Liver (tissue), 9 donors: ENCODE results near the gene IL17B. TPM values are rescaled to one million over a fixed set of nuclear protein-coding genes. Genes with fewer than 3 reads are reported as not detected.

ENCODE experiments used
- DNase-seq: peaks from one replicate; pipeline ENCODE4 v3.0.0-alpha.2; 2017; ENCODE audit warnings: low spot score
- H3K27ac ChIP-seq, 2 donors: one replicate each; pipeline ENCODE4 v1.7.0; 2013; ENCODE audit warnings: inconsistent platforms in 2 of 2, low read length in 2 of 2, control low read depth in 1 of 2, low read depth in 1 of 2, mild to moderate bottlenecking in 1 of 2
- H3K27me3 ChIP-seq, 4 donors: one replicate each; pipeline versions ENCODE4 v1.6.1 to v1.7.0; 2013; ENCODE audit warnings: low read length in 3 of 4, inconsistent platforms in 1 of 4, mild to moderate bottlenecking in 1 of 4, moderate library complexity in 1 of 4; ENCODE audit not compliant: control insufficient read depth in 4 of 4, insufficient read depth in 4 of 4
- H3K36me3 ChIP-seq, 4 donors: one replicate each; pipeline versions ENCODE4 v1.6.1 to v1.7.0; 2013; ENCODE audit warnings: low read length in 3 of 4, mild to moderate bottlenecking in 3 of 4, low read depth in 1 of 4, moderate library complexity in 1 of 4; ENCODE audit not compliant: control insufficient read depth in 4 of 4, insufficient read depth in 3 of 4
- H3K4me1 ChIP-seq, 4 donors: one replicate each; pipeline versions ENCODE4 v1.6.1 to v1.7.0; 2013; ENCODE audit warnings: low read length in 3 of 4, mild to moderate bottlenecking in 3 of 4, moderate library complexity in 1 of 4; ENCODE audit not compliant: control insufficient read depth in 4 of 4, insufficient read depth in 4 of 4
- H3K4me3 ChIP-seq, 3 donors: one replicate each; pipeline versions ENCODE4 v1.6.1 to v1.7.0; 2013; ENCODE audit warnings: low read length in 3 of 3, control low read depth in 1 of 3, low read depth in 1 of 3, mild to moderate bottlenecking in 1 of 3
- H3K9ac ChIP-seq, 2 donors: one replicate each; pipeline ENCODE4 v1.7.0; 2013; ENCODE audit warnings: low read length in 2 of 2, mild to moderate bottlenecking in 2 of 2, moderate library complexity in 2 of 2, control low read depth in 1 of 2, low read depth in 1 of 2
- H3K9me3 ChIP-seq, 4 donors: one replicate each; pipeline versions ENCODE4 v1.6.1 to v1.7.0; 2013; ENCODE audit warnings: low read length in 3 of 4; ENCODE audit not compliant: control insufficient read depth in 4 of 4
- EGR1 ChIP-seq, 2 donors: IDR thresholded peaks; 2 replicates each; pipeline ENCODE4 v1.6.1; 2016 to 2018; ENCODE audit warnings: antibody characterized with exemption in 2 of 2, low read depth in 2 of 2
- FOXA1 ChIP-seq: IDR thresholded peaks from 2 replicates; pipeline ENCODE4 v1.6.1; 2016; ENCODE audit warnings: antibody characterized with exemption
- FOXA2 ChIP-seq: IDR thresholded peaks from 2 replicates; pipeline ENCODE4 v1.6.1; 2016; ENCODE audit warnings: antibody characterized with exemption
- HNF4A ChIP-seq, 2 donors: conservative IDR thresholded peaks; 2 replicates each; pipeline ENCODE4 v1.6.1; 2016; ENCODE audit warnings: antibody characterized with exemption in 2 of 2, mild to moderate bottlenecking in 2 of 2
- HNF4G ChIP-seq: IDR thresholded peaks from 2 replicates; pipeline ENCODE4 v1.6.1; 2016; ENCODE audit warnings: antibody characterized with exemption
- NR2F2 ChIP-seq: IDR thresholded peaks from 2 replicates; pipeline ENCODE4 v1.6.1; 2016; ENCODE audit warnings: antibody characterized with exemption
- RAD21 ChIP-seq, 2 donors: IDR thresholded peaks; 2 replicates each; pipeline ENCODE4 v1.6.1; 2016; ENCODE audit warnings: antibody characterized with exemption in 2 of 2, mild to moderate bottlenecking in 2 of 2
- RXRA ChIP-seq, 2 donors: IDR thresholded peaks; 2 replicates each; pipeline ENCODE4 v1.6.1; 2017 to 2018; ENCODE audit warnings: antibody characterized with exemption in 2 of 2, mild to moderate bottlenecking in 1 of 2
- SP1 ChIP-seq: IDR thresholded peaks from 2 replicates; pipeline ENCODE4 v1.6.1; 2018; ENCODE audit warnings: antibody characterized with exemption, mild to moderate bottlenecking
- YY1 ChIP-seq: IDR thresholded peaks from 2 replicates; pipeline ENCODE4 v1.6.1; 2016; ENCODE audit warnings: antibody characterized with exemption, mild to moderate bottlenecking
- WGBS: extraction: QIAGEN DNeasy Blood & Tissue Kit; methylation state at CpG from one replicate; pipeline ENCODE4 v1.1.7; 2013; 5-methylcytosine and 5-hydroxymethylcytosine counted together
- polyA plus RNA-seq, 2 donors: library from polyadenylated mRNA; stranded (reverse) in 1 of 2; unstranded in 1 of 2; fragments of 200-250 nt in 1 of 2; fragments of >200 nt in 1 of 2; fragmentation: Nextera tagmentation in 1 of 2; extraction: Ambion mirVana in 1 of 2; gene quantifications; one replicate each; pipeline versions ENCODE4 v1.2.1 to v1.2.3, GENCODE V29; 2013 to 2015
- total RNA-seq, 2 donors: library from RNA; depleted of rRNA; stranded (reverse); fragments of >200 nt; gene quantifications; one replicate each; pipeline ENCODE4 v1.2.3, GENCODE V29; 2014
- TF ChIP-seq, protein P1 (sequence below): IDR thresholded peaks from 2 replicates; pipeline ENCODE4 v1.6.1; 2016; ENCODE audit warnings: antibody characterized with exemption
- TF ChIP-seq, protein P2 (sequence below): fragments of 150-350 bp; IDR thresholded peaks from 2 replicates; pipeline ENCODE4 v1.5.1; 2017; ENCODE audit warnings: improper control_type of control experiment, low read depth, low read length; ENCODE audit not compliant: missing input control
- TF ChIP-seq, protein P3 (sequence below): IDR thresholded peaks from 2 replicates; pipeline ENCODE4 v1.6.1; 2016; ENCODE audit warnings: antibody characterized with exemption
- TF ChIP-seq, protein P4 (sequence below): IDR thresholded peaks from 2 replicates; pipeline ENCODE4 v1.6.1; 2016; ENCODE audit warnings: antibody characterized with exemption, mild to moderate bottlenecking
- donor health status: healthy.
- donor health status: healthy.
- donor health status: healthy.
- donor health status: healthy.
- donor health status: healthy.

Gene IL17B
- total and polyA plus RNA-seq, 4 donors = not detected

DNA sequence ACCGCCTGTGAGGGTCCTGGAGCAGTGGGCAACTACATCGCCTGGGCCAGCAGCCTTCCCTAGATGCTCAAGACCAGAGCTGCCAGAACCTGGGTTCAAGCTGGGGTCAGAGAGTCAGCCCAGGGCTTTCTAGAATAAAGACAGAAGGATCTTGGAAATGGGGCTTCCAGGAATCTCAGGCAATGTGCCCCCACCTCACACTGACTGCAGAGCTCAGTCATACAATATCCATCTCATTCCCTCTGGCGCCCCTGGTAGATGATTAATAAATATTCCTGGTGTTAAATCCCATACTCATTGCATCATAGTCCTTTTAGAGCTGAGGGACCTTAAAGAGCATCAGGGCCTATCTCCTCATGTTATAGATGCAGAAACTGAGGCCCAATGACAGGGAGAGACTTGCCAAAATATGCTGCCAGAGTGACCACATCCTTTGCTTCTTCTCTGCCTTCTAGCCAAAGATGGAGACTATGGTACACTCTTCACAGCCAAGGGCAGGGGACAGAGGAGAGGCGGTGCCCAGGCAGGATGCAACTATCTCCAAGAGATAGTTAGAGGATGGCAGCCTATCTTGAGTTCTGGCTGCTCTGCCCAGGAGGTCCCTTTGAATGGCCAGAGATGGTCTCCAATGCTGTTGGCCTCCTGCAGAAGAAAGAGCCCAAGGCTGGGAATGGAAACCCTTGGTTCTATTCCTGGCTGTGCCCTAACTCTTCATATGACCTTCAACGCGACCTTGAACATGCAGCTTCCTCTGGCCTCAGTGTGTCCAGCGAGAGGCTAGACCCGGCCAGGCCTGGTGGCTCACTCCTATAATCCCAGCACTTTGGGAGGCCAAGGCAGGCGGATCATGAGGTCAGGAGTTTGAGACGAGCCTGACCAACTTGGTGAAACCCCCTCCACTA, 36.2 kb upstream of the IL17B start:
- peaks cover 0 to 3% (median 0%) of the 10 kb centered on the region in 4 donors for H3K4me1 ChIP-seq
- 80% methylated on average over 10 of the region's 10 CpGs for WGBS
- H3K9ac ChIP-seq = no peak overlapping the region
- DNase-seq = no peak
- H3K27ac ChIP-seq = peak overlapping the region; percentile 36 to 50
- no peaks in the 10 kb centered on the region for H3K9me3 ChIP-seq
- no peaks in the 10 kb centered on the region for H3K36me3 ChIP-seq
- no peaks in the 10 kb centered on the region for H3K27me3 ChIP-seq
- no peak overlapping the region for H3K4me3 ChIP-seq
- TF ChIP-seq HNF4G (no peak), NR2F2 (no peak), FOXA2 (no peak), HNF4A (conservative IDR thresholded peaks at IDR 0.05) (no peak), FOXA1 (no peak), SP1 (no peak), RAD21 (IDR thresholded peaks at IDR 0.05) (no peak), RXRA (IDR thresholded peaks at IDR 0.05) (no peak), YY1 (no peak)
- TF ChIP-seq, protein P1, sequence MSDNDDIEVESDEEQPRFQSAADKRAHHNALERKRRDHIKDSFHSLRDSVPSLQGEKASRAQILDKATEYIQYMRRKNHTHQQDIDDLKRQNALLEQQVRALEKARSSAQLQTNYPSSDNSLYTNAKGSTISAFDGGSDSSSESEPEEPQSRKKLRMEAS = no peak
- TF ChIP-seq, protein P2, sequence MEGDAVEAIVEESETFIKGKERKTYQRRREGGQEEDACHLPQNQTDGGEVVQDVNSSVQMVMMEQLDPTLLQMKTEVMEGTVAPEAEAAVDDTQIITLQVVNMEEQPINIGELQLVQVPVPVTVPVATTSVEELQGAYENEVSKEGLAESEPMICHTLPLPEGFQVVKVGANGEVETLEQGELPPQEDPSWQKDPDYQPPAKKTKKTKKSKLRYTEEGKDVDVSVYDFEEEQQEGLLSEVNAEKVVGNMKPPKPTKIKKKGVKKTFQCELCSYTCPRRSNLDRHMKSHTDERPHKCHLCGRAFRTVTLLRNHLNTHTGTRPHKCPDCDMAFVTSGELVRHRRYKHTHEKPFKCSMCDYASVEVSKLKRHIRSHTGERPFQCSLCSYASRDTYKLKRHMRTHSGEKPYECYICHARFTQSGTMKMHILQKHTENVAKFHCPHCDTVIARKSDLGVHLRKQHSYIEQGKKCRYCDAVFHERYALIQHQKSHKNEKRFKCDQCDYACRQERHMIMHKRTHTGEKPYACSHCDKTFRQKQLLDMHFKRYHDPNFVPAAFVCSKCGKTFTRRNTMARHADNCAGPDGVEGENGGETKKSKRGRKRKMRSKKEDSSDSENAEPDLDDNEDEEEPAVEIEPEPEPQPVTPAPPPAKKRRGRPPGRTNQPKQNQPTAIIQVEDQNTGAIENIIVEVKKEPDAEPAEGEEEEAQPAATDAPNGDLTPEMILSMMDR = no peak
- TF ChIP-seq, protein P3, sequence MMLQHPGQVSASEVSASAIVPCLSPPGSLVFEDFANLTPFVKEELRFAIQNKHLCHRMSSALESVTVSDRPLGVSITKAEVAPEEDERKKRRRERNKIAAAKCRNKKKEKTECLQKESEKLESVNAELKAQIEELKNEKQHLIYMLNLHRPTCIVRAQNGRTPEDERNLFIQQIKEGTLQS = no peak

DNA sequence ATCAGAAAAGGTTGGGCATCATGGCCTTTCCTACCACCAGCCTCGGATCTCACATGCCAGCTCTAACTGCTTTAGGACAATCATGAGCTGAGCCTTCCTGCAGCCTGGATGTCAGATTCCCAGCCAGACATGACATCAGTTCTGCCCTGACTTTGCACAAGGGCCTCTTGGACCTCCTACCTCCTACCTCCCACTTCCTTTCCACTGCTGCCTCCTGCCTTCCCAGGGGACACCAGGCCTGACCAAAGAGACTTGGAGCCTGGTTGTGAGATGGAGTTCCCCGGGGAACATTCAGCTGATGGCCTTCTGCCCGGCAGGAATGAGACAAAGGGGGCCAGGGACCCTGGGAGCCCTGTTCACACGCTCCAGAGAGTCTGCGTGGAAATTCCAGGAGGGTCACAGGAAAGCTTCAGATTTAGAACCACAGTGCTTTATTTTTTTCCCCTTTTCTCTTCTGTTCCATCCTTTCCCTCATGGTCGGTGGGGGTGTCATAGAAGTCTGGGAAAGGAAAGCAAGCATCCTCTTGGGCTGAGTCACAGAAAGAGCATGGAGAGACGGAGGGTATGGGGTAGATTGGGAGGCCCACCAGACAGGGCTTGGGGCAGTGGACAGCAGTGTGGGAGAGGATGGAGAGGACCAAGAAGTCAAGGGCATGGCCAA, 35.4 kb upstream of the IL17B start:
- Histone ChIP-seq H3K27me3 (no peaks in the 10 kb centered on the region), H3K9me3 (no peaks in the 10 kb centered on the region), H3K27ac (peak overlapping the region; percentile 36 to 50), H3K4me3 (no peak overlapping the region), H3K4me1 (peaks cover 0 to 3% (median 0%) of the 10 kb centered on the region in 4 donors), H3K9ac (no peak overlapping the region), H3K36me3 (no peaks in the 10 kb centered on the region)
- WGBS = 78% methylated on average over 7 of the region's 7 CpGs
- TF ChIP-seq EGR1 (IDR thresholded peaks at IDR 0.05; ENCODE audit: low read depth in 2 of 2) (no peak), YY1 (no peak), FOXA2 (no peak), SP1 (no peak)
- TF ChIP-seq, protein P4, sequence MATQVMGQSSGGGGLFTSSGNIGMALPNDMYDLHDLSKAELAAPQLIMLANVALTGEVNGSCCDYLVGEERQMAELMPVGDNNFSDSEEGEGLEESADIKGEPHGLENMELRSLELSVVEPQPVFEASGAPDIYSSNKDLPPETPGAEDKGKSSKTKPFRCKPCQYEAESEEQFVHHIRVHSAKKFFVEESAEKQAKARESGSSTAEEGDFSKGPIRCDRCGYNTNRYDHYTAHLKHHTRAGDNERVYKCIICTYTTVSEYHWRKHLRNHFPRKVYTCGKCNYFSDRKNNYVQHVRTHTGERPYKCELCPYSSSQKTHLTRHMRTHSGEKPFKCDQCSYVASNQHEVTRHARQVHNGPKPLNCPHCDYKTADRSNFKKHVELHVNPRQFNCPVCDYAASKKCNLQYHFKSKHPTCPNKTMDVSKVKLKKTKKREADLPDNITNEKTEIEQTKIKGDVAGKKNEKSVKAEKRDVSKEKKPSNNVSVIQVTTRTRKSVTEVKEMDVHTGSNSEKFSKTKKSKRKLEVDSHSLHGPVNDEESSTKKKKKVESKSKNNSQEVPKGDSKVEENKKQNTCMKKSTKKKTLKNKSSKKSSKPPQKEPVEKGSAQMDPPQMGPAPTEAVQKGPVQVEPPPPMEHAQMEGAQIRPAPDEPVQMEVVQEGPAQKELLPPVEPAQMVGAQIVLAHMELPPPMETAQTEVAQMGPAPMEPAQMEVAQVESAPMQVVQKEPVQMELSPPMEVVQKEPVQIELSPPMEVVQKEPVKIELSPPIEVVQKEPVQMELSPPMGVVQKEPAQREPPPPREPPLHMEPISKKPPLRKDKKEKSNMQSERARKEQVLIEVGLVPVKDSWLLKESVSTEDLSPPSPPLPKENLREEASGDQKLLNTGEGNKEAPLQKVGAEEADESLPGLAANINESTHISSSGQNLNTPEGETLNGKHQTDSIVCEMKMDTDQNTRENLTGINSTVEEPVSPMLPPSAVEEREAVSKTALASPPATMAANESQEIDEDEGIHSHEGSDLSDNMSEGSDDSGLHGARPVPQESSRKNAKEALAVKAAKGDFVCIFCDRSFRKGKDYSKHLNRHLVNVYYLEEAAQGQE = no peak
- DNase-seq = no peak
